ENCODE results near the gene EXD3. TPM values are rescaled to one million over a fixed set of nuclear protein-coding genes. Genes with fewer than 3 reads are reported as not detected.

The EXD3 gene
- polyA plus RNA-seq, 1 of the 3 experiments (the other 2 are of a cell fraction): 11.5 TPM

DNA sequence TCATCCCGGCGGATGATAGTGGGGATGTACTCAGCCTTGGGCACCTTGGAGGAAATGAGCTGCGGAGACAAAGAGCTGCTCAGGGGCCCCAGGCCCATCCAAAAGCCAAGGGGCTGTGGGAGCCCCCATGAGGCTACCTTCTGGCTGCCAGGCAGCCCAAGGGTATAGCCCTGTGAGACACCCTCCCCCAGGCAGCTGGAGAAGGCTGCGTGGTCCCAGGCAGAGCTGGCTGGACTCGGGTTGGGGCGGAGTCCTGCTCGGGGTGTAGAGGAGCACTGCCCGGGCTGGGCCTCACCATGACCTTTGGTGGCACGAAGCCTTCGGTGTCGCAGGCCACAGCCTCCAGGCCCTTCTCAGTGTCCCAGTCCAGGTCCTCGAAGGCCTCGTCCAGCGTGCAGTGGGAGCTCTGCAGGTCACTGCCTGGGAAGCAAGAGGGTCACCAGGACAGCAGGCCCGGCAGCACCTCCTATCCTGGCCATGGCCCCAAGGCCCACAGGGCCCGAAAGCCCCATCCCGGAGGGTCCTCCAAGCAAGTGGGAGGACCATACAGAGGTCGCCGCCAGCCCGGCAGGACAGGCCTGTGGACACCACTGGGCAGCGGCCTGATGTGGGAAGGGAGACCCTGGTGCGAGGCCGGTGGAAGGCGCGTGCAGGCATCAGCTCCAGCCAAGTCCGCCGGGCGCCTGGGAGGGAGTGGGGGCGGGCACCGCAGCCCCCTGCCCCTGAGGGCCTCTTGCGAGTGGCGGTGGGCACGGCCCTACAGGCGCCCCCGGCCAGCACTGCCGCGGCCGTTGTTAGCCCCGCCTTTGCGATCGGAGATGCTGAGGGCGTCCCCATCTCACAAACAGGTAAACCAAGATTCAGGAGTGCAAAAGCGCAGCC, 30.0 kb upstream of the EXD3 start:
- Histone ChIP-seq H3K4me1 (ENCODE audit: control insufficient read depth in 1 of 2, insufficient read depth in 2 of 2, low read depth in 1 of 2, low read length in 1 of 2) (peaks cover 13 to 42% of the 10 kb centered on the region in 2 experiments), H2AFZ (ENCODE audit: low read depth) (no peak overlapping the region), H3K36me3 (replicated peaks in 1 of 2; ENCODE audit: control insufficient read depth in 1 of 2, insufficient read depth in 2 of 2, low read length in 1 of 2) (peaks cover 3 to 45% of the 10 kb centered on the region in 2 experiments), H3K27me3 (ENCODE audit: insufficient read depth) (no peaks in the 10 kb centered on the region), H3K9ac (no peak overlapping the region), H3K9me3 (no peaks in the 10 kb centered on the region), H3F3A (replicated peaks; ENCODE audit: insufficient read depth) (no peaks in the 10 kb centered on the region), H3K79me2 (ENCODE audit: insufficient read depth) (peaks cover 5% of the 10 kb centered on the region; the same call in 1 of the 2 replicates), H3K27ac (ENCODE audit: low read depth in 2 of 2, low read length in 1 of 2) (no peak overlapping the region; a peak in 1 of 4 replicates), H3K4me3 (ENCODE audit: low read depth in 2 of 2, low read length in 1 of 2) (no peak overlapping the region), H3K4me2 (no peak overlapping the region), H3K9me2 (no peaks in the 10 kb centered on the region), H4K20me1 (ENCODE audit: insufficient read depth) (peaks cover 15% of the 10 kb centered on the region)
- no peak for TF ChIP-seq NRF1 (IDR thresholded peaks at IDR 0.05; ENCODE audit: low read depth, low read length)
- TF ChIP-seq, protein P1, sequence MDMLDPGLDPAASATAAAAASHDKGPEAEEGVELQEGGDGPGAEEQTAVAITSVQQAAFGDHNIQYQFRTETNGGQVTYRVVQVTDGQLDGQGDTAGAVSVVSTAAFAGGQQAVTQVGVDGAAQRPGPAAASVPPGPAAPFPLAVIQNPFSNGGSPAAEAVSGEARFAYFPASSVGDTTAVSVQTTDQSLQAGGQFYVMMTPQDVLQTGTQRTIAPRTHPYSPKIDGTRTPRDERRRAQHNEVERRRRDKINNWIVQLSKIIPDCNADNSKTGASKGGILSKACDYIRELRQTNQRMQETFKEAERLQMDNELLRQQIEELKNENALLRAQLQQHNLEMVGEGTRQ (IDR thresholded peaks at IDR 0.05; ENCODE audit: borderline replicate concordance, low read depth, low read length): no peak
- POLR2A ChIA-PET: interaction anchor here (1.3 kb wide), 1 partner anchor 30 kb away, joined by 3 read pairs; the partner anchor contains the start of genes EXD3 and NOXA1
- DNase-seq: no peak
- CTCF ChIA-PET: interaction anchor here (5.7 kb wide), 1 partner anchor 8 kb away, joined by 53 read pairs; the partner anchor contains the start of gene ENTPD8
- WGBS (ENCODE audit: low lambda C conversion rate): 89% methylated on average over 11 of the region's 43 CpGs

DNA sequence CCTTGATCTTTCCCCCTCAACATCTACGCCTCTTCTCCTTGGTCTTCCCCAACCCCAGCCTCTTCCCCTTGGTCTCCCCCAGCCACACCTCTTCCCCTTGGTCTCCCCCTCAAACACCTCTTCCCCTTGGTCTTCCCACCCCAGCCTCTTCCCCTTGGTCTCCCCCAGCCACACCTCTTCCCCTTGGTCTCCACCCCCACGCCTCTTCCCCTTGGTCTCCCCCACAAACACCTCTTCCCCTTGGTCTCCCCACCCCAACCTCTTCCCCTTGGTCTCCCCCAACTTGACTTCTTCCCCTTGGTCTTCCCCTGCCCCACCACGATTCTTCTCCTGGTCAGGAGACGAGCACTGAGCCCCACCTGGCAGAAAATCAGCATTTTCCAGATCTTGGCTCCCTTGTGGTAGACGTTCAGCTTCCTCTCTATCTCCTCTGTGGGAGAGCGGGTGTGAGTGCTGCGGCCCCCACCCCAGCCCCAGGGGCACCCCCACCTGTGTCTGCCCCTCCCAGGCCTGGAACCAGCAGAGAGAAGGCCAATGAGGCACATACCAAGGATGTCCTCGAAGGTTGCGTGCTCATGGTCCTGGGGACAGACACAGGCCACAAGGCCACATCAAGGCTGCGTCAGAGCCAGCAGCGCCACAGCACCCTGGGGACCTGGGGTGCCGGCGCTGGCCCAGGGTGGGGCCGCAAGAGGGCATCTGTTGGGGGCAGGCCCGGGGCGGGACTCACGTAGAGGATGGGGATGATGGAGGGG, 29.2 kb upstream of the EXD3 start:
- Histone ChIP-seq H3K9me2 (no peaks in the 10 kb centered on the region), H3K79me2 (ENCODE audit: insufficient read depth) (no peaks in the 10 kb centered on the region), H2AFZ (ENCODE audit: low read depth) (no peak overlapping the region), H3F3A (replicated peaks; ENCODE audit: insufficient read depth) (no peaks in the 10 kb centered on the region), H3K4me3 (ENCODE audit: low read depth in 2 of 2, low read length in 1 of 2) (no peak overlapping the region), H3K4me1 (ENCODE audit: control insufficient read depth in 1 of 2, insufficient read depth in 2 of 2, low read depth in 1 of 2, low read length in 1 of 2) (peaks cover 7 to 33% of the 10 kb centered on the region in 2 experiments; a peak in 3 of 4 replicates), H3K9me3 (no peaks in the 10 kb centered on the region), H3K36me3 (replicated peaks in 1 of 2; ENCODE audit: control insufficient read depth in 1 of 2, insufficient read depth in 2 of 2, low read length in 1 of 2) (peaks cover 3 to 44% of the 10 kb centered on the region in 2 experiments), H3K27ac (ENCODE audit: low read depth in 2 of 2, low read length in 1 of 2) (no peak overlapping the region; a peak in 1 of 4 replicates), H3K9ac (no peak overlapping the region), H4K20me1 (ENCODE audit: insufficient read depth) (peaks cover 7% of the 10 kb centered on the region), H3K4me2 (no peak overlapping the region), H3K27me3 (ENCODE audit: insufficient read depth) (no peaks in the 10 kb centered on the region)
- no peak for DNase-seq
- WGBS (ENCODE audit: low lambda C conversion rate): 96% methylated on average over 11 of the region's 17 CpGs
- ChIA-PET POLR2A (interaction anchor here (1.3 kb wide), 1 partner anchor 29 kb away, joined by 3 read pairs; the partner anchor contains the start of genes EXD3 and NOXA1), CTCF (no interaction called here)
- no peak for TF ChIP-seq RCOR1 (IDR thresholded peaks at IDR 0.05; ENCODE audit: low read length)
- TF ChIP-seq, protein P2, sequence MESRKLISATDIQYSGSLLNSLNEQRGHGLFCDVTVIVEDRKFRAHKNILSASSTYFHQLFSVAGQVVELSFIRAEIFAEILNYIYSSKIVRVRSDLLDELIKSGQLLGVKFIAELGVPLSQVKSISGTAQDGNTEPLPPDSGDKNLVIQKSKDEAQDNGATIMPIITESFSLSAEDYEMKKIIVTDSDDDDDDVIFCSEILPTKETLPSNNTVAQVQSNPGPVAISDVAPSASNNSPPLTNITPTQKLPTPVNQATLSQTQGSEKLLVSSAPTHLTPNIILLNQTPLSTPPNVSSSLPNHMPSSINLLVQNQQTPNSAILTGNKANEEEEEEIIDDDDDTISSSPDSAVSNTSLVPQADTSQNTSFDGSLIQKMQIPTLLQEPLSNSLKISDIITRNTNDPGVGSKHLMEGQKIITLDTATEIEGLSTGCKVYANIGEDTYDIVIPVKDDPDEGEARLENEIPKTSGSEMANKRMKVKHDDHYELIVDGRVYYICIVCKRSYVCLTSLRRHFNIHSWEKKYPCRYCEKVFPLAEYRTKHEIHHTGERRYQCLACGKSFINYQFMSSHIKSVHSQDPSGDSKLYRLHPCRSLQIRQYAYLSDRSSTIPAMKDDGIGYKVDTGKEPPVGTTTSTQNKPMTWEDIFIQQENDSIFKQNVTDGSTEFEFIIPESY (IDR thresholded peaks at IDR 0.05; ENCODE audit: borderline replicate concordance, low read depth): no peak
- TF ChIP-seq FOXJ3 (CRISPR knock-in tag; IDR thresholded peaks at IDR 0.05): no peak
- TF ChIP-seq POLR2AphosphoS5 (IDR thresholded peaks at IDR 0.05; ENCODE audit: low read depth, low read length): no peak
- TF ChIP-seq SIN3A (IDR thresholded peaks at IDR 0.05; ENCODE audit: borderline replicate concordance, low read depth, low read length): no peak
- TF ChIP-seq RAD21 (IDR thresholded peaks at IDR 0.05; ENCODE audit: low read length): no peak
- TF ChIP-seq NRF1 (IDR thresholded peaks at IDR 0.05; ENCODE audit: low read depth, low read length): no peak
- TF ChIP-seq GABPA (IDR thresholded peaks at IDR 0.05; ENCODE audit: low read depth): no peak
- TF ChIP-seq, protein P3, sequence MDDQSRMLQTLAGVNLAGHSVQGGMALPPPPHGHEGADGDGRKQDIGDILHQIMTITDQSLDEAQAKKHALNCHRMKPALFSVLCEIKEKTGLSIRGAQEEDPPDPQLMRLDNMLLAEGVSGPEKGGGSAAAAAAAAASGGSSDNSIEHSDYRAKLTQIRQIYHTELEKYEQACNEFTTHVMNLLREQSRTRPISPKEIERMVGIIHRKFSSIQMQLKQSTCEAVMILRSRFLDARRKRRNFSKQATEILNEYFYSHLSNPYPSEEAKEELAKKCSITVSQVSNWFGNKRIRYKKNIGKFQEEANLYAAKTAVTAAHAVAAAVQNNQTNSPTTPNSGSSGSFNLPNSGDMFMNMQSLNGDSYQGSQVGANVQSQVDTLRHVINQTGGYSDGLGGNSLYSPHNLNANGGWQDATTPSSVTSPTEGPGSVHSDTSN (IDR thresholded peaks at IDR 0.05): no peak
- TF ChIP-seq, protein P1 (IDR thresholded peaks at IDR 0.05; ENCODE audit: borderline replicate concordance, low read depth, low read length): no peak
- no peak for TF ChIP-seq ELF1 (IDR thresholded peaks at IDR 0.05)
- TF ChIP-seq, protein P4, sequence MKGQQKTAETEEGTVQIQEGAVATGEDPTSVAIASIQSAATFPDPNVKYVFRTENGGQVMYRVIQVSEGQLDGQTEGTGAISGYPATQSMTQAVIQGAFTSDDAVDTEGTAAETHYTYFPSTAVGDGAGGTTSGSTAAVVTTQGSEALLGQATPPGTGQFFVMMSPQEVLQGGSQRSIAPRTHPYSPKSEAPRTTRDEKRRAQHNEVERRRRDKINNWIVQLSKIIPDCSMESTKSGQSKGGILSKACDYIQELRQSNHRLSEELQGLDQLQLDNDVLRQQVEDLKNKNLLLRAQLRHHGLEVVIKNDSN (IDR thresholded peaks at IDR 0.05; ENCODE audit: borderline replicate concordance, low read depth): no peak
- no peak for TF ChIP-seq CHD2 (IDR thresholded peaks at IDR 0.05; ENCODE audit: low read length, partially characterized antibody)
- no peak for TF ChIP-seq MEF2A (IDR thresholded peaks at IDR 0.05; ENCODE audit: borderline replicate concordance, low read depth)
- no peak for TF ChIP-seq RXRA (IDR thresholded peaks at IDR 0.05; ENCODE audit: borderline replicate concordance, low read depth)
- no peak for TF ChIP-seq FOSL2 (IDR thresholded peaks at IDR 0.05; ENCODE audit: borderline replicate concordance, low read depth)

Data from SK-N-SH (cell line).